HG03280 (cell line): ENCODE data around the gene DDX41.
"Not testable (repeated sequence)": the region's sequence is repeated elsewhere in the genome, so short reads cannot be mapped to it uniquely, and the experiment has no call there.

ENCODE experiments used
- ATAC-seq: cut with Tn5 transposase; IDR thresholded peaks from one replicate; pipeline ENCODE4 v1.9.1; 2021; ENCODE audit warnings: mild to moderate bottlenecking, moderate library complexity; ENCODE audit not compliant: unreplicated experiment

DDX41 gene

GRCh38 chr5:177516601-177517568, at the start of gene DDX41:
DDX41 (minus strand) TSS chr5:177516961; CDS start chr5:177516945, 16 bp downstream.
- ATAC-seq = peak; percentile 76

- ATAC-seq = no peak
Observed at GRCh38 chr5:177565046-177565445, 48.3 kb upstream of the DDX41 start.

GRCh38 chr5:177559446-177559941, 42.7 kb upstream of the DDX41 start:
- ATAC-seq = not testable (repeated sequence)

DNA sequence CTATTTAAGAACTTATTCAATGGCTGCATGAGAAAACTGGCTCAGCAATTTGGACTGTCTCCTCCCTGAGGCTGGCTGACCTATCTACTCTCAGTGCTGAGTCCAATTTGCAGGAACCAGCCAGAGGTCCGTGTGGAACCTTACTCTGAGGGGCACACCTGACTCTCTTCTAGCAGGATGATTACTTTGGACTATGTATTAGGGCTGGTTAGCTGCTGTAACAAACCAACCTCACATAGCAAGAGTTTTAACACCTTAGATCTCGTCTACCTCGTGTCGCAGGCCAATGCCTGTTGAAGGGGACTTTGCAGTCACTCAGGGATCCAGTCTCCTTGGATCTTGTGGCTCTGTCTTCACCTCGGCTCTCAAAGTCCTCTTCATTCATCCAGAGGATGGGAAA, 41.0 kb upstream of the DDX41 start:
- no peak for ATAC-seq

- no peak for ATAC-seq
Observed at GRCh38 chr5:177557041-177557647, 40.4 kb upstream of the DDX41 start.

DNA sequence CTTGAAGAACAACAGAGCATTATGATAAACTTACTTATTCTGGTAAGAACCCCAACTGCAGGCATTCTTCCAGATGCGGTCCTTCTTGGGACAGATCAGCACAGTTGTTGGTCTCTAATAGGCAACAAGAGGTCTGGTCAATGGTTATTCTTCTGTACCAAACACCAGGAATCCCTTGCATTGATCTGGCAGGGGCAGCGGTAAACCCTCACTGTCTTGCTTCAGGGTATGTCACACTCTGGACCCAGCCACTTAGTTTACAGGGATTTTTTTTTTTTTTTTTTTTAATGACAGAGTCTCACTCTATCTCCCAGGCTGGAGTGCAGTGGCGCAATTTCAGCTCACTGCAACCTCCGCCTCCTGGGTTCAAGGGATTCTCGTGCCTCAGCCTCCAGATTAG, 38.9 kb upstream of the DDX41 start:
- no peak for ATAC-seq

DNA sequence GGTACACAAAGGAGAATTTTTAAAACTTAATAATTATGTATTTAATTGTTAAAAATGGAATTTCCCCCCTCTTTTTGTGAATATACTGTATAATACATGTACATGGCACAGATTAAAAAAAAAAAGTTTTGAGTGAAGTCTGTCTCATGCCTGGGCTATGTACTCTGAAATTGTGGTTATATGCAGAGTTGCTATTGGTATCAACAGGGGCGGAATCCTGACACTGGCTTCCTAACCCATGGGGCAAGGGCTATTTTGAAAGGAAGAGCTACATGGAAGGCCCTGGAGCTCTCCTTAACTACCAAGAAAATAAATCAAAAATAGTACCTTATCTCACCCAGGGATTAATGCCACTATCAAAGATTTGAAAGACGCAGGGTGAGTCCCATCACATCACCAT, 38.5 kb upstream of the DDX41 start:
- no peak for ATAC-seq

- ATAC-seq = peak; percentile 85
Observed at GRCh38 chr5:177554474-177555111, 37.8 kb upstream of the DDX41 start, which contains the start of gene FAM193B. FAM193B (minus strand) TSS chr5:177554563; CDS start chr5:177554458, 105 bp downstream.

DNA sequence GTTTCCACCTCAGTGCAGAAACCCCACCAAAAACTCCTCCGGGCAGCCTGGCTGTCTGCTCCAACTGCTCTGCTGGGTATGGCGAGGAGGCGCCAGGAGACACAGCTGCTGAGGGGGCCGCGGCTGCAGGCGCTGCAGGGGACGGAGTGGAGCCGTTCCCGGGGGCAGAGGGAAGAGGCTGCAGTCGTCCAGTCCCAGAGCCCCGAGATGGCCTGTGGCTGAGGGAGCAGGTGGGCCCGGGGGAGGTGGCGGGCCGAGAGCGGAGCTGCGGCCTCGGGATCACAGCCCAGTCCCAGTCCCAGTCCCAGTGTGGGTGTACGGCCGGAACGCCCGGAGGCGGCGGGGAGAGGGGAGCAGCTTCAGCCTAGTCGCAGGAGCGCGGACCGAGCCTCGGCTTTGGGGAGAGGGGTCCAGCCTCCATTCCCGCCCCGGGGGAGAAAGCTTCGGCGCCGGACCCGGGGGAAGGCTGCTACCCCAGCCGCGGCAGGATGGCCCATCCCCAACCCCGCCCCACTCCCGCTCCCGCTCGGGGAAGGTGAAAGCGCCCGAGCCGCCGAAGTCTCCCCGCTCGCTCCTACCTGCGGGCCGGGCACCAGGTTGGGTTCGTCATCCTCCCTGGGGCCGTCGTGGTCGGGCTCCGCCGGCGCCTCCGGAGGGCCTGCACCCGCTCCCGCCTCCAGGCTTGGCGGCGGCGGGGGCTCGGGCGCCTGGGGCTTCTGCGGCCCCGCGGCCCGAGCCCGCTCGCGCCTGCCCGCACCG, 37.1 kb upstream of the DDX41 start:
- peak; percentile 46 for ATAC-seq

GRCh38 chr5:177552839-177553455, 36.2 kb upstream of the DDX41 start:
- no peak for ATAC-seq

DNA sequence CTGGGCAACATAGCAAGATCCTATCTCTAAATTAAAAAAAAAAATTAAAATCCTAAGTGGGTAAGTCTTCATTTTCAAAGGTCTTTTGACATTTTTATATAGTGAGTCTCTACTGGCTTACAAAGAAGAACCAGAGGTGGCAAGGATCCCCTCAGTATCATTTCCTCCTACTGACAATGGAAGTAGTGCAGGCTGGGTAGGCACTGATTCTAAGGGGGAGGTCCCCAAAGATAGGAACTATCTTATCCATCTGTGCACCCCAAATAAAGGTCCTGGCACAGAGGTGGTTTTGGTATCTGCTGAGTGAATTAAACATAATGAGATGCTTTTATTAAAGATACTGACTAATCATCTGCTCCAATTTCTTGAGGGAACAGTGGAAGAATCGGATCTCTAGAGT, 33.4 kb upstream of the DDX41 start:
- no peak for ATAC-seq

DNA sequence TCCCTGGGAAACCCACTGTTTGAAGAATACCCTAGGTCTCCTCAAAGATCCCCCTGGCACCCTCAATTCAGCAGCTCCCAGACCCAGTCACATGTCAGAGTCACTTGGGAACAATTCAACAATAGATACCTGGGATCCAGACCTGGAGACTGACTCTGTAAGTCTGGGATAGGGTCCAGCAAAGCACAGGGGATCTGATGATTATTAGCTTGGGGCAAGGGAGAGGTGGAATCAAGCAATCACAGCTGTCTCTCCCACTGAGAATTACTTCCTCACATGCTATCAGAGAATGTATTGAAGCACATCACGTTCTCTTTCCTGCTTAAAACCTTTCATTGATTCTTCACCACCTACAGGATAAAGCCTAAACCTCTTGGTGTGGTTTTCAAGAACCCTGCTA, 31.7 kb upstream of the DDX41 start:
- no peak for ATAC-seq

DNA sequence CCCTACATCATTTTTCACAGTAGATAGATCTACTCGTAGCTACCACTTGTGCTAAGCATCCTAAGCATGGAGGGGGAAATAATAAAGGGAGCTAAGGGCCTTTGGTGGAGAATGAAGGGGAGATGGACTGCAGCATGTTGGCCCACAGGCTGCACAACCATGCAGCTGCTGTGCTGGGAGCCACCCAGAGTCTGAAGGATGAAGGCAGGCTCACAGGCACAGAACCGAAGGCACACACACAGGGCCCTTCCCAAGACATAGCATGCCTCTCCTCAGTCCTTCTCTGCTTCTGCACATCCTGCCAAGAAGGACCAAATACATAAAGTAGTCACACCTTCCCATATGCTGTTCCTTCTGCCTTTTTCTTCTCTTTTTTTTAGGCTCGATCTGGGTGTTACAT, 31.0 kb upstream of the DDX41 start:
- no peak for ATAC-seq

DNA sequence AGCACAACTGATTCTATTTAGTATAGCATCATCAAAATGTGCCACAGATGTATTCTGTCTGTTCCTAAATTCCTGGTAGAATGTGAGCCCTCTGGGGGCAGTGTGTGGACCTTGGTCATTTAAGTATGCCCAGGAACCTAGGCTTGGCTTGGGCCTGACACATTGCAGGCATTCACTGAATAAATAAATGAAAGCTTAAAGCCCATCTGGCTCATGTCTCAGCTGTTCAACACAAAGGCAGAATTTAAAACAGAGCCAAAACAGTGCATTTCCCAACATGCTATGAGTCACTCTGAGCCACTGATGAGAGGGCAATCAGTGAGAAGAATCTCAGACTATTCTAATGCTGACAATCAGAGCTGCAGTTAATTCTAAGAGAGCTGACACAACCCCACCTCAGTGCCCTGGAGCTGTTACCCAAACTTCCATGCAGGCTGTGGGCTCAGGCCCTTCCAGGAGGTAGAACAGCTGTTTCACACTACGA, 29.5 kb upstream of the DDX41 start:
- no peak for ATAC-seq

- no peak for ATAC-seq
Observed at GRCh38 chr5:177545487-177546257, 28.9 kb upstream of the DDX41 start.

DNA sequence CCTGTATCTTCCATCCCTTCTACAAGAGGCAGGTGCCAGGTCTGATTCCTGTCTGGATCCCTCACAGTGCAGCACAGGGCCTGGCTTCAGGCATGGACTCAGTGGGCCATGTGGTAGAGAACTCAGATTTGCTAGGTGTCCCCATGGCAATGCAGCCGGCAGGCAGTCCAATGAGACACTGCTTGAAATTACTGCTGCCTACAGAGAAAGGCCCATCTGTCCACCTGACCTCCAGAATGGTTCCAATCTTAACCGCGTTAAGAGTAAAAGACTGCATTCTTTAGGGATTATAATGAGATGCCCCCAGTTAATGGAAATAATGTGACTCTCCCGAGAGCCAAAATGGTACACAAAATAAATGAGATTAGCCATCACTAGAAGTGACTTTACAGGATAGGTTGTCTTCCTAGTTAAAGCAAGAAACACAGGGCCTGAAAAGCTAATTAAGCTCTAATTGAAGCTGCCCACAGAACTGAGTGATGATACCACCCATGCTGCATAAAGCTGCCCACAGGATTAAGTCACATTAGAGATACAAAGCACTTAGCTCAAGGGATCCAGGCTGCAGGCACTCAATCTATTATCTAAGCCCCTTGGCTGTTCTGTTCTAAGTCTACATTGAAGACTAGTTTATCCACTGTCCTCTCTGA, 26.2 kb upstream of the DDX41 start:
- ATAC-seq = no peak

DNA sequence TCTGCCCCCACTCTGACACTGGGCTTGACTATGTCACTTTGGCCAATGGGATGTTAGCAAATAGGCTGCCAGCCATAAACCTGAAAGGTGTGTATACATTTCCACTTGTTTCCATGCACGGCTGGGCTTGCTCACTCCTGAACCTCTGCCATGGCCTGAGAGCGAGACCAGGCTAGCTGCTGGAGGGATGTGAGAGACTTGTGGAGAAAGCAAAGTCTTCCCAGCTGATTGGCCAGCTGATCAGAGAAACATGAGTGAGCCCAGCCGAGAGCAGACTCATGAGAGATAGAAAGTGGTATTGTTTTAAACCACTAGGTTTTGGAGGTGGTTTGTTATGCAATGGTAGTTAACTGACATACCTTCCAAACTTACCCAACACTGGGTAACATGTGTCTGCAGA, 23.7 kb upstream of the DDX41 start:
- no peak for ATAC-seq

- no peak for ATAC-seq
Observed at GRCh38 chr5:177539411-177539810, 22.6 kb upstream of the DDX41 start.

- ATAC-seq = no peak
Observed at GRCh38 chr5:177538876-177539275, 22.1 kb upstream of the DDX41 start.
